Adrenal gland (tissue), 12 donors: ENCODE measurements around the gene RBFOX1. TPM values are rescaled to one million over a fixed set of nuclear protein-coding genes. Genes with fewer than 3 reads are reported as not detected.

Experiments used
- DNase-seq, 7 donors: peaks; one replicate each; pipeline ENCODE4 v3.0.0-alpha.2; 2019 to 2020
- H3K27ac ChIP-seq, 5 donors: fragments of 200-600 bp; sonication (generic) in 4 of 5; 1 replicate in 3 of 5; 2 replicates in 2 of 5; pipeline versions ENCODE4 v1.5.1 to v1.8.0; 2016 to 2020; ENCODE audit warnings: mild to moderate bottlenecking in 1 of 5
- H3K27me3 ChIP-seq: fragments of 200-600 bp; 2 replicates; pipeline ENCODE4 v1.8.0; 2021
- H3K36me3 ChIP-seq, 2 donors: fragments of 200-600 bp; replicated peaks in 1 of 2; 1 replicate in 1 of 2; 2 replicates in 1 of 2; pipeline versions ENCODE4 v1.5.1 to v1.8.0; 2018 to 2022
- H3K4me1 ChIP-seq, 2 donors: fragments of 200-600 bp; replicated peaks in 1 of 2; 1 replicate in 1 of 2; 2 replicates in 1 of 2; pipeline versions ENCODE4 v1.5.1 to v1.8.0; 2018 to 2021
- H3K4me3 ChIP-seq, 4 donors: fragments of 200-600 bp; sonication (generic) in 3 of 4; one replicate each; pipeline ENCODE4 v1.5.1; 2016 to 2018
- H3K9me3 ChIP-seq, 3 donors: fragments of 200-600 bp; sonication (generic) in 1 of 3; replicated peaks in 1 of 3; 1 replicate in 2 of 3; 2 replicates in 1 of 3; pipeline versions ENCODE4 v1.5.1 to v1.8.0; 2016 to 2021
- CTCF ChIP-seq, 6 experiments: fragments of 450-650 bp in 4 of 6; fragments of 200-600 bp in 2 of 6; sonication (generic) in 1 of 6; IDR thresholded peaks; 1 replicate in 5 of 6; 2 replicates in 1 of 6; pipeline versions ENCODE4 v1.5.1 to v1.8.0; 2016 to 2021; ENCODE audit warnings: antibody characterized with exemption in 6 of 6, mild to moderate bottlenecking in 2 of 6, moderate library complexity in 1 of 6
- POLR2A ChIP-seq, 2 donors: fragments of 450-650 bp; IDR thresholded peaks; one replicate each; pipeline ENCODE4 v1.6.1; 2017; ENCODE audit warnings: antibody characterized with exemption in 2 of 2, mild to moderate bottlenecking in 2 of 2, moderate library complexity in 1 of 2
- WGBS, 4 donors: extraction: QIAGEN DNeasy Blood & Tissue Kit in 2 of 4; methylation state at CpG; one replicate each; pipeline versions ENCODE4 v1.1.5 to v1.1.7; 2013 to 2017; 5-methylcytosine and 5-hydroxymethylcytosine counted together
- intact Hi-C, 2 donors: fragments of 100-400 bp; cut with DNase I; formaldehyde crosslinking; loops; one replicate each; pipeline versions ENCODE4 v1.14.1 to v1.15.0; 2022 to 2023
- polyA plus RNA-seq, 3 donors: library from polyadenylated mRNA; stranded (reverse); fragments of 200-250 nt in 2 of 3; fragments of 350-450 nt in 1 of 3; fragmentation: Illumina TruSeq in 1 of 3; extraction: RNeasy Lipid Tissue Mini Kit (QIAGEN cat#74804) in 1 of 3; gene quantifications; one replicate each; pipeline ENCODE4 v1.2.3, GENCODE V29; 2013 to 2014
- small RNA-seq, 2 donors: library from RNA; depleted of rRNA; stranded (forward); fragments of <200 nt; gene quantifications; one replicate each; pipeline ENCODE3, GENCODE V24; 2016
- total RNA-seq, 9 donors: library from RNA; depleted of rRNA in 4 of 9; stranded (reverse); fragments of >200 nt in 4 of 9; fragments of 120-200 nt in 1 of 9; fragmentation: NEBNext Ultra II Directional in 1 of 9; extraction: Animal tissue kit (Norgen Biotek cat#: 25700) in 1 of 9; gene quantifications; one replicate each; pipeline versions ENCODE4 v1.1.0 to v1.2.4, GENCODE V29; 2013 to 2023
- donor health status: healthy with polysubstance abuse.
- donor health status: Bipolar disorder and iron deficiency.
- donor health status: DM: yes; HTN: yes; CAD: no.
- donor health status: DM: no; HTN: no; CAD: no.
- donor health status: DM: no; HTN: no; CAD: no.
- donor health status: DM: yes; HTN: yes; CAD: no.

The RBFOX1 gene
- total and polyA plus RNA-seq, 12 donors = 0.19 to 6.3 (median 0.71) TPM; not detected in 4

GRCh38 chr16:7755347-7755882 is 422.8 kb downstream of the RBFOX1 start:
- H3K36me3 ChIP-seq = no peaks in the 10 kb centered on the region
- 68 to 81% (median 74%) methylated on average over 6 of the region's 6 CpGs for WGBS, 4 donors
- TF ChIP-seq POLR2A (IDR thresholded peaks at IDR 0.05) (no peak), CTCF (IDR thresholded peaks at IDR 0.05) (no peak)
- H3K9me3 ChIP-seq = no peaks in the 10 kb centered on the region
- H3K4me1 ChIP-seq = no peaks in the 10 kb centered on the region
- no peak for DNase-seq
- no peaks in the 10 kb centered on the region for H3K27me3 ChIP-seq
- no peak overlapping the region for H3K27ac ChIP-seq
- no peak overlapping the region for H3K4me3 ChIP-seq
- intact Hi-C loops = no loop called here

Small RNA genes within 50 kb of the gene (small RNA-seq; reads per million reads assigned to genes)
- gene RF00537 = 0 reads per million in 2 donors
- gene RF00561 = 0 reads per million in 2 donors
